GM12878 (cell line): ENCODE measurements around the gene AGBL1. TPM values are rescaled to one million over a fixed set of nuclear protein-coding genes. Genes with fewer than 3 reads are reported as not detected.

Experiments used
- ATAC-seq: fragments of 200-7000 bp; cut with Tn5 transposase; 3 replicates; pipeline ENCODE4 v1.9.1; 2020; ENCODE audit warnings: mild to moderate bottlenecking, moderate library complexity
- BruUV-seq: library from RNA; stranded (reverse); fragments of 400-500 nt; replicated peaks from 2 replicates; lab custom pipeline; 2021; lab: Mats Ljungman, UMichigan
- CTCF ChIA-PET: fragments of 300-600 bp; sonication (Branson Sonifier 250); formaldehyde crosslinking; extraction: SDS; loops from one replicate; lab custom pipeline; 2021; ENCODE audit warnings: inconsistent platforms; lab: Yijun Ruan, JAX
- POLR2A ChIA-PET: fragments of 350-600 bp; formaldehyde crosslinking; extraction: SDS; loops from one replicate; lab custom pipeline; 2021; ENCODE audit warnings: inconsistent platforms; lab: Charles Lee
- RAD21 ChIA-PET: fragments of 300-600 bp; sonication (Branson Sonifier 250); formaldehyde crosslinking; loops from one replicate; lab custom pipeline; 2023; ENCODE audit warnings: antibody characterized with exemption; ENCODE audit not compliant: unreplicated experiment; lab: Charles Lee
- SMC1A ChIA-PET: fragments of 300-600 bp; sonication (Branson Sonifier 250); formaldehyde crosslinking; loops from one replicate; lab custom pipeline; 2023; ENCODE audit not compliant: unreplicated experiment, uncharacterized antibody; lab: Charles Lee
- DNase-seq: peaks from one replicate; pipeline ENCODE4 v3.0.0-alpha.2; 2011; ENCODE audit warnings: low read depth, low spot score
- FAIRE-seq: peaks from 3 replicates; lab custom pipeline; 2011; peaks lifted over from hg19 to GRCh38; lab: Jason Lieb, UNC
- H2AFZ ChIP-seq: 2 replicates; pipeline ENCODE4 v1.6.0; 2011; ENCODE audit warnings: low read depth, low read length, control low read depth; ENCODE audit not compliant: control insufficient read depth
- H3K27ac ChIP-seq: 2 replicates; pipeline ENCODE4 v1.5.1; 2011; ENCODE audit warnings: control low read depth; ENCODE audit not compliant: control insufficient read depth, insufficient read depth
- H3K27me3 ChIP-seq, 2 experiments: replicated peaks in 1 of 2; 2 replicates each; pipeline versions ENCODE4 v1.6.0 to v1.6.1; 2011; ENCODE audit warnings: low read length in 1 of 2; ENCODE audit not compliant: control insufficient read depth in 2 of 2, insufficient read depth in 2 of 2
- H3K36me3 ChIP-seq, 2 experiments: 2 replicates each; pipeline ENCODE4 v1.5.1; 2011; ENCODE audit warnings: low read length in 1 of 2; ENCODE audit not compliant: control insufficient read depth in 2 of 2, insufficient read depth in 2 of 2
- H3K4me1 ChIP-seq: 2 replicates; pipeline ENCODE4 v1.6.1; 2011; ENCODE audit warnings: mild to moderate bottlenecking, low read length, moderate library complexity, mixed read lengths; ENCODE audit not compliant: control insufficient read depth, insufficient read depth
- H3K4me2 ChIP-seq: 2 replicates; pipeline ENCODE4 v1.6.0; 2011; ENCODE audit warnings: control low read depth; ENCODE audit not compliant: control insufficient read depth, insufficient read depth
- H3K4me3 ChIP-seq: fragments of 200-600 bp; sonication (generic); 2 replicates; pipeline ENCODE4 v1.5.1; 2016
- H3K79me2 ChIP-seq: 2 replicates; pipeline ENCODE4 v1.6.0; 2011; ENCODE audit warnings: low read length; ENCODE audit not compliant: control insufficient read depth, insufficient read depth
- H3K9ac ChIP-seq: 2 replicates; pipeline ENCODE4 v1.8.0; 2011; ENCODE audit warnings: low read length, control low read depth, mixed read lengths; ENCODE audit not compliant: control insufficient read depth, insufficient read depth
- H3K9me3 ChIP-seq: replicated peaks from 3 replicates; pipeline ENCODE4 v1.5.1; 2011; ENCODE audit warnings: mild to moderate bottlenecking, low read length; ENCODE audit not compliant: control insufficient read depth, insufficient read depth
- H4K20me1 ChIP-seq: 2 replicates; pipeline ENCODE4 v1.6.0; 2011; ENCODE audit not compliant: control insufficient read depth, insufficient read depth
- CBX3 ChIP-seq: fragments of 200-600 bp; sonication (generic); IDR thresholded peaks from 2 replicates; pipeline ENCODE4 v1.6.1; 2016; ENCODE audit warnings: low read depth, borderline replicate concordance
- CHD4 ChIP-seq: fragments of 200-600 bp; sonication (generic); IDR thresholded peaks from 2 replicates; pipeline ENCODE4 v1.6.1; 2016; ENCODE audit warnings: mild to moderate bottlenecking
- IKZF2 ChIP-seq, 2 experiments: fragments of 450-650 bp; IDR thresholded peaks; 2 replicates each; pipeline ENCODE4 v1.6.1; 2017; ENCODE audit warnings: mild to moderate bottlenecking in 2 of 2, moderate library complexity in 2 of 2
- MLLT1 ChIP-seq: fragments of 450-650 bp; IDR thresholded peaks from 2 replicates; pipeline ENCODE4 v1.6.1; 2016; ENCODE audit warnings: mild to moderate bottlenecking
- SRF ChIP-seq, 2 experiments: IDR thresholded peaks; 2 replicates each; pipeline ENCODE4 v1.6.1; 2011; ENCODE audit warnings: low read depth in 2 of 2, low read length in 2 of 2, mild to moderate bottlenecking in 1 of 2, moderate library complexity in 1 of 2
- WGBS: methylation state at CpG from one replicate; pipeline ENCODE4 v1.1.6; 2016; ENCODE audit warnings: low lambda C conversion rate; ENCODE audit not compliant: insufficient replicate concordance, insufficient coverage; ENCODE audit errors: missing lambda C conversion rate; 5-methylcytosine and 5-hydroxymethylcytosine counted together
- in situ Hi-C: fragments of 300-500 bp; cut with MboI; formaldehyde crosslinking; loops from 9 replicates; pipeline ENCODE4 v1.14.3; 2018; ENCODE audit warnings: mixed read lengths
- intact Hi-C: fragments of 100-400 bp; cut with micrococcal nuclease; formaldehyde crosslinking; loops from one replicate; pipeline ENCODE4 v1.14.2; 2022; ENCODE audit not compliant: unreplicated experiment
- polyA plus RNA-seq, 11 experiments: library from polyadenylated mRNA; depleted of rRNA in 4 of 11; unstranded in 6 of 11; stranded (reverse) in 5 of 11; fragments of >200 nt; fragmentation: Nextera tagmentation in 4 of 11; fragmentation: Illumina TruSeq in 1 of 11; extraction: Ambion mirVana in 4 of 11; extraction: Trizol in 1 of 11; gene quantifications; 1 replicate in 1 of 11; 2 replicates in 10 of 11; pipeline versions ENCODE4 v1.2.1 to v1.2.3, GENCODE V29; 2011 to 2016; ENCODE audit warnings: inconsistent platforms in 2 of 11, missing spikeins in 2 of 11, low read depth in 1 of 11
- total RNA-seq, 4 experiments: library from RNA; depleted of rRNA in 3 of 4; stranded (reverse); fragments of >200 nt in 3 of 4; fragmentation: Illumina TruSeq in 1 of 4; extraction: Trizol in 1 of 4; gene quantifications; 2 replicates each; pipeline versions ENCODE4 v1.2.1 to v1.2.3, GENCODE V29; 2013 to 2021
- TF ChIP-seq, protein P1 (sequence below): fragments of 450-650 bp; IDR thresholded peaks from 2 replicates; pipeline ENCODE4 v1.6.1; 2018; ENCODE audit warnings: mild to moderate bottlenecking, low read depth, moderate library complexity; ENCODE audit not compliant: partially characterized antibody
- TF ChIP-seq, protein P2 (sequence below): IDR thresholded peaks from 2 replicates; pipeline ENCODE4 v1.6.1; 2012; ENCODE audit warnings: low read depth, low read length, improper control_type of control experiment
- TF ChIP-seq, protein P3 (sequence below): IDR thresholded peaks from 2 replicates; pipeline ENCODE4 v1.6.1; 2011; ENCODE audit warnings: borderline replicate concordance, low read depth, mild to moderate bottlenecking, moderate library complexity, mixed read lengths, low read length; ENCODE audit not compliant: insufficient read depth; ENCODE audit errors: extremely low read length

AGBL1 gene
- total and polyA plus RNA-seq, 10 of the 15 experiments (the other 5 are each of a cell fraction or from before 2014, with no cell fraction given), result not detected

DNA sequence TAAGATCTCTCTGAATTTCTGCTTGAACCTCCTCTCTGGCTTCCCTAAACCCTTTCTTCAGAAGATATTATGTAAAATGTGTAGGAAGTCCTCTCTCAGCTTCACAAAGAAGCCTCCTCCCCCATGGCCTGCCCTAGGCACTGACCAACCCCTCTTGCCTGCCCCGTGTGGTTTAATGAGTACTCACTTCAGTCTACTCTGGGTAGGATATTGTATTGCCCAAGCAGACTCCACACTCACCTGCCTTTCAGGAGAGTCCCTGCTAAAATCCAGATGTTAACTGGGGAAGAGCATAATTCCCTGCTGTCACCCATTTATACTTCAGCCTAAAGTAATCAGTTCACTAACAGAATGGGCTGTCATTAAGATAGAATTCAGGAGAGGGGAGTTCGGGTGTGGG, 2.6 kb upstream of the AGBL1 start (continued):
- TF ChIP-seq, protein P1, sequence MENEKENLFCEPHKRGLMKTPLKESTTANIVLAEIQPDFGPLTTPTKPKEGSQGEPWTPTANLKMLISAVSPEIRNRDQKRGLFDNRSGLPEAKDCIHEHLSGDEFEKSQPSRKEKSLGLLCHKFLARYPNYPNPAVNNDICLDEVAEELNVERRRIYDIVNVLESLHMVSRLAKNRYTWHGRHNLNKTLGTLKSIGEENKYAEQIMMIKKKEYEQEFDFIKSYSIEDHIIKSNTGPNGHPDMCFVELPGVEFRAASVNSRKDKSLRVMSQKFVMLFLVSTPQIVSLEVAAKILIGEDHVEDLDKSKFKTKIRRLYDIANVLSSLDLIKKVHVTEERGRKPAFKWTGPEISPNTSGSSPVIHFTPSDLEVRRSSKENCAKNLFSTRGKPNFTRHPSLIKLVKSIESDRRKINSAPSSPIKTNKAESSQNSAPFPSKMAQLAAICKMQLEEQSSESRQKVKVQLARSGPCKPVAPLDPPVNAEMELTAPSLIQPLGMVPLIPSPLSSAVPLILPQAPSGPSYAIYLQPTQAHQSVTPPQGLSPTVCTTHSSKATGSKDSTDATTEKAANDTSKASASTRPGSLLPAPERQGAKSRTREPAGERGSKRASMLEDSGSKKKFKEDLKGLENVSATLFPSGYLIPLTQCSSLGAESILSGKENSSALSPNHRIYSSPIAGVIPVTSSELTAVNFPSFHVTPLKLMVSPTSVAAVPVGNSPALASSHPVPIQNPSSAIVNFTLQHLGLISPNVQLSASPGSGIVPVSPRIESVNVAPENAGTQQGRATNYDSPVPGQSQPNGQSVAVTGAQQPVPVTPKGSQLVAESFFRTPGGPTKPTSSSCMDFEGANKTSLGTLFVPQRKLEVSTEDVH, result no peak
- TF ChIP-seq, protein P2, sequence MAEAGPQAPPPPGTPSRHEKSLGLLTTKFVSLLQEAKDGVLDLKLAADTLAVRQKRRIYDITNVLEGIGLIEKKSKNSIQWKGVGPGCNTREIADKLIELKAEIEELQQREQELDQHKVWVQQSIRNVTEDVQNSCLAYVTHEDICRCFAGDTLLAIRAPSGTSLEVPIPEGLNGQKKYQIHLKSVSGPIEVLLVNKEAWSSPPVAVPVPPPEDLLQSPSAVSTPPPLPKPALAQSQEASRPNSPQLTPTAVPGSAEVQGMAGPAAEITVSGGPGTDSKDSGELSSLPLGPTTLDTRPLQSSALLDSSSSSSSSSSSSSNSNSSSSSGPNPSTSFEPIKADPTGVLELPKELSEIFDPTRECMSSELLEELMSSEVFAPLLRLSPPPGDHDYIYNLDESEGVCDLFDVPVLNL, result no peak
- TF ChIP-seq IKZF2 (IDR thresholded peaks at IDR 0.05), result no peak
- no peak for TF ChIP-seq MLLT1

DNA sequence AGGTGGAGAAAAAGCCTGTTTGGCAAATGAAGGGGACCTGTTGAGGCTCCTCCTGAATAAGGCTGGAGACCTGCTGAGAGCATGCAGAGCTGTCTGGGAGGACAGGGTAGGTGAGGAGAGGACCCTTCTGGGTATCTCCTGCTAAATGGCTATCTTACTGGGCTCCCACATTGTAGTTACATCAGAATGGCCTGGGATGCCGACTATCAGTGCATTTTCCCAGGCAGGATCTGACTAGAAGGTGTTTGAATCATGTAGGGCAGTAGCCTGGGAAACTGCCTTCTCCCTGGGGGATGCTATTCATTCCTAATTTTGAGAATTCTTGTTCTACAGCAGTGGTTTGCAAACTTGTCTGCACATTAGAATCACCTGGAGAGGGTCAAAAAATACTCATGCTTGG, 631 bp downstream of the AGBL1 start:
- H3K27me3 ChIP-seq, result no peaks in the 10 kb centered on the region; a peak in 1 of 4 replicates
- no peaks in the 10 kb centered on the region; the same call in 1 of the 2 replicates for H4K20me1 ChIP-seq
- ChIA-PET RAD21 (no interaction called here), CTCF (no interaction called here), SMC1A (no interaction called here), POLR2A (no interaction called here)
- DNase-seq (no peak), ATAC-seq (no peak), FAIRE-seq (no peak)
- in situ Hi-C loops (no loop called here), intact Hi-C loops (no loop called here)
- no peak overlapping the region for H3K4me3 ChIP-seq
- H2AFZ ChIP-seq, result no peak overlapping the region
- H3K79me2 ChIP-seq, result no peaks in the 10 kb centered on the region
- no peak overlapping the region for H3K4me2 ChIP-seq
- H3K4me1 ChIP-seq, result no peaks in the 10 kb centered on the region
- no peaks in the 10 kb centered on the region for H3K9me3 ChIP-seq
- BruUV-seq, result no TSS peak
- H3K9ac ChIP-seq, result no peak overlapping the region
- TF ChIP-seq CBX3, result no peak
- TF ChIP-seq, protein P3, sequence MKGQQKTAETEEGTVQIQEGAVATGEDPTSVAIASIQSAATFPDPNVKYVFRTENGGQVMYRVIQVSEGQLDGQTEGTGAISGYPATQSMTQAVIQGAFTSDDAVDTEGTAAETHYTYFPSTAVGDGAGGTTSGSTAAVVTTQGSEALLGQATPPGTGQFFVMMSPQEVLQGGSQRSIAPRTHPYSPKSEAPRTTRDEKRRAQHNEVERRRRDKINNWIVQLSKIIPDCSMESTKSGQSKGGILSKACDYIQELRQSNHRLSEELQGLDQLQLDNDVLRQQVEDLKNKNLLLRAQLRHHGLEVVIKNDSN, result no peak
- no peak for TF ChIP-seq CHD4
- TF ChIP-seq, protein P2, result no peak
- no peak for TF ChIP-seq SRF (IDR thresholded peaks at IDR 0.05; ENCODE audit: low read depth in 2 of 2, low read length in 2 of 2)
- 13% methylated on average over 1 of the region's 1 CpG for WGBS
- H3K36me3 ChIP-seq, result no peaks in the 10 kb centered on the region
- H3K27ac ChIP-seq, result no peak overlapping the region
